ENCODE results near the gene HIF3A. TPM values are rescaled to one million over a fixed set of nuclear protein-coding genes. Genes with fewer than 3 reads are reported as not detected.

HIF3A gene
- total and polyA plus RNA-seq, 2 of the 8 experiments (the other 6 are each of a cell fraction or from before 2014, with no cell fraction given): 38.6 to 38.8 TPM

- H3K79me2 ChIP-seq (ENCODE audit: control insufficient read depth in 1 of 2, insufficient read depth in 2 of 2, low read length in 2 of 2): no peaks in the 10 kb centered on the region
- no peak overlapping the region for H3K14ac ChIP-seq (ENCODE audit: insufficient read length)
- 0 out of 2 replicates have a peak overlapping the region, but pooled peaks have one; percentile 66 for H2AFZ ChIP-seq (ENCODE audit: low read length)
- POLR2A ChIA-PET (ENCODE audit: partially characterized antibody): interaction anchor here (1.4 to 2.5 kb wide), 2 partner anchors 132 to 187 kb away, joined by 5 to 7 read pairs; no protein-coding TSS in a partner anchor
- H3K9ac ChIP-seq (replicated peaks in 1 of 4; ENCODE audit: extremely low read depth in 1 of 4, low read depth in 3 of 4, low read length in 3 of 4): no peak overlapping the region
- no peak overlapping the region for H2BK5ac ChIP-seq (ENCODE audit: low read depth, low read length)
- no peaks in the 10 kb centered on the region for H3K36me3 ChIP-seq (ENCODE audit: control insufficient read depth in 2 of 4, insufficient read depth in 4 of 4, low read length in 3 of 4)
- H4K5ac ChIP-seq (ENCODE audit: insufficient read length, low read depth, low read length): no peak overlapping the region
- no peak overlapping the region for H3K4ac ChIP-seq (replicated peaks; ENCODE audit: insufficient read length, low read depth, low read length)
- no peak overlapping the region for H3K4me3 ChIP-seq (ENCODE audit: extremely low read depth in 1 of 4, insufficient read depth in 2 of 4, low read depth in 3 of 4, low read length in 4 of 4)
- no peak overlapping the region for H3K18ac ChIP-seq (ENCODE audit: extremely low read depth, low read length)
- no peak overlapping the region for H3K56ac ChIP-seq (replicated peaks; ENCODE audit: insufficient read length, low read depth, low read length)
- H3K27me3 ChIP-seq (replicated peaks in 1 of 4; ENCODE audit: control insufficient read depth in 3 of 4, extremely low read depth in 1 of 4, insufficient read depth in 3 of 4, low read length in 3 of 4): no peaks in the 10 kb centered on the region
- CTCF ChIA-PET (ENCODE audit: partially characterized antibody): interaction anchor here (0.6 to 18.7 kb wide), 46 partner anchors 11 to 318 kb away, joined by 3 to 365 read pairs (median 4); partner anchors contain the start of gene IGFL1
- H2BK120ac ChIP-seq (replicated peaks; ENCODE audit: low read depth, low read length): no peak overlapping the region
- no peaks in the 10 kb centered on the region for H3K9me3 ChIP-seq (ENCODE audit: insufficient read depth in 2 of 2, low read depth in 1 of 2, low read length in 1 of 2)
- peak overlapping the region; percentile 80; the same call in 1 of the 2 replicates for H2BK20ac ChIP-seq (ENCODE audit: low read length)
- no peaks in the 10 kb centered on the region for H3K79me1 ChIP-seq (ENCODE audit: low read depth, low read length)
- H2AK5ac ChIP-seq (ENCODE audit: low read depth, low read length): no peak overlapping the region
- 35% methylated on average over 10 of the region's 10 CpGs; no CpG with 5 or more reads in 1 of the 2 experiments for WGBS, 2 experiments (ENCODE audit: extremely low coverage in 1 of 2, insufficient coverage in 1 of 2, insufficient read length in 1 of 2, insufficient replicate concordance in 2 of 2, low coverage in 1 of 2, low lambda C conversion rate in 2 of 2, missing lambda C conversion rate in 1 of 2)
- H3K4me1 ChIP-seq (replicated peaks in 1 of 4; ENCODE audit: control insufficient read depth in 3 of 4, insufficient read depth in 4 of 4, low read length in 3 of 4): peaks cover 0 to 3% (median under 1%) of the 10 kb centered on the region in 4 experiments; a peak in 3 of 7 replicates
- H3K23ac ChIP-seq (ENCODE audit: insufficient read length): no peak overlapping the region
- no peak overlapping the region for H4K91ac ChIP-seq (replicated peaks; ENCODE audit: insufficient read length, low read length)
- no peaks in the 10 kb centered on the region for H4K20me1 ChIP-seq (replicated peaks in 1 of 2; ENCODE audit: control insufficient read depth in 1 of 2, insufficient read depth in 2 of 2, low read length in 2 of 2)
- H3K4me2 ChIP-seq (ENCODE audit: insufficient read depth in 1 of 2, low read depth in 2 of 2, low read length in 2 of 2): peak overlapping the region in 1 of 2 experiments; percentile 24; a peak in 1 of 4 replicates
- DNase-seq (ENCODE audit: low read depth in 1 of 2, low spot score in 2 of 2): peak; percentile 79 to 82
- H3K27ac ChIP-seq (ENCODE audit: low read depth, low read length): no peak overlapping the region
- H2BK12ac ChIP-seq (ENCODE audit: low read depth, low read length): 0 out of 2 replicates have a peak overlapping the region, but pooled peaks have one; percentile 68
- FAIRE-seq: peak; percentile 82
- H2BK15ac ChIP-seq (ENCODE audit: low read length): 0 out of 2 replicates have a peak overlapping the region, but pooled peaks have one; percentile 4
- H3K23me2 ChIP-seq (ENCODE audit: low read depth, low read length): no peaks in the 10 kb centered on the region; the same call in 1 of the 2 replicates
- no peak overlapping the region for H4K8ac ChIP-seq (ENCODE audit: extremely low read depth, insufficient read depth, low read length)
- TF ChIP-seq FOSL1 (IDR thresholded peaks at IDR 0.05; ENCODE audit: insufficient read depth, low read depth, low read length): no peak
- no peak for TF ChIP-seq ATF2 (IDR thresholded peaks at IDR 0.05; ENCODE audit: low read length)
- TF ChIP-seq TCF12 (IDR thresholded peaks at IDR 0.05; ENCODE audit: low read depth, low read length): 0 out of 2 replicates have a peak, but pooled peaks have one; percentile 40
- TF ChIP-seq KDM5A (IDR thresholded peaks at IDR 0.05; ENCODE audit: low read length): no peak
- no peak for TF ChIP-seq POU5F1 (IDR thresholded peaks at IDR 0.05; ENCODE audit: low read depth, low read length)
- TF ChIP-seq RFX5 (IDR thresholded peaks at IDR 0.05; ENCODE audit: borderline replicate concordance, low read depth, low read length): no peak
- TF ChIP-seq, protein P1, sequence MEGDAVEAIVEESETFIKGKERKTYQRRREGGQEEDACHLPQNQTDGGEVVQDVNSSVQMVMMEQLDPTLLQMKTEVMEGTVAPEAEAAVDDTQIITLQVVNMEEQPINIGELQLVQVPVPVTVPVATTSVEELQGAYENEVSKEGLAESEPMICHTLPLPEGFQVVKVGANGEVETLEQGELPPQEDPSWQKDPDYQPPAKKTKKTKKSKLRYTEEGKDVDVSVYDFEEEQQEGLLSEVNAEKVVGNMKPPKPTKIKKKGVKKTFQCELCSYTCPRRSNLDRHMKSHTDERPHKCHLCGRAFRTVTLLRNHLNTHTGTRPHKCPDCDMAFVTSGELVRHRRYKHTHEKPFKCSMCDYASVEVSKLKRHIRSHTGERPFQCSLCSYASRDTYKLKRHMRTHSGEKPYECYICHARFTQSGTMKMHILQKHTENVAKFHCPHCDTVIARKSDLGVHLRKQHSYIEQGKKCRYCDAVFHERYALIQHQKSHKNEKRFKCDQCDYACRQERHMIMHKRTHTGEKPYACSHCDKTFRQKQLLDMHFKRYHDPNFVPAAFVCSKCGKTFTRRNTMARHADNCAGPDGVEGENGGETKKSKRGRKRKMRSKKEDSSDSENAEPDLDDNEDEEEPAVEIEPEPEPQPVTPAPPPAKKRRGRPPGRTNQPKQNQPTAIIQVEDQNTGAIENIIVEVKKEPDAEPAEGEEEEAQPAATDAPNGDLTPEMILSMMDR (IDR thresholded peaks at IDR 0.05; ENCODE audit: control extremely low read depth in 1 of 3, insufficient read depth in 1 of 3, low read depth in 1 of 3, low read length in 3 of 3): peak; percentile 50 to 96 (median 70)
These were observed 31.5 kb upstream of the HIF3A start for GRCh38 chr19:46265217-46265828.

Data from H1 (cell line).